GM04503 (cell line): ENCODE measurements around the gene CNTNAP5.

Source experiments
- DNase-seq: peaks from one replicate; pipeline ENCODE4 v3.0.0-alpha.2; 2012; ENCODE audit warnings: low read depth

The CNTNAP5 gene

DNA sequence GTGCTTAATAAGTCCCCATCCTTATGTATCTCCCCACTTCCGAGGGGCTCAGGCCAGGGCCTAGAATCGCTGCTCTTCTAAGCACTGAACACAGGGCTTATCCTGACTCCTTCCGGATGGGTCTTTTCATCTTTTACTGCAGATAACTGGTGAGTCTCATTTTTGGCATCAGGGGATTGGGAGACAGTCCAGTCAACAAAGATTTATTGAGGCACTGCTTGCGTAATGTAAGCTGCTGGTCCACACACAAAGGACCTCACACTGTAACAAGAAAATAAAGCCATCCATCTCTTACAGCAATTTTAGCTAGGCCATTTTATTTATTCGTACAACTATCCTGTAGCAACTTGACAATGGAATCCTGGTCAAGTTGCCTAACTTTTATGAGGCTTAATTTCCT, 600.5 kb downstream of the CNTNAP5 start:
- no peak for DNase-seq

DNA sequence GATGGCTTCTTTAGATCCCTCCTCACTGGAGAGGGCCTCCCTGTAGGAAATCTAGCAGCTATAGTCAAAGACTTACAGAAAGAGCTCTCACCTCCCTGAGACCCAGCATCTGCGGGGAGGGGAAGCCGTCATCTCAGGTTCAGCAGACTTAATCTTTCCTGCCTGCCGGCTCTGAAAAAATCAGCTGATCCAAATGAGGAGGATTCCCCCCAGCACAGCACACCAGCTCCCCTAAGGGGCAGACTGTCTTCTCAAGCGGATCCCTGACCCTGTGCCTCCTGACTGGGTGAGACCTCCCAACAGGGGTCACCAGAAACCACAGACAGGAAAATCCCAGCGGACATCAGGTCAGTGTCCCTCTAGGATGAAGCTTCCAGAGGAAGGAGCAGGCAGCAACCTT, 601.9 kb downstream of the CNTNAP5 start:
- DNase-seq = no peak

DNA sequence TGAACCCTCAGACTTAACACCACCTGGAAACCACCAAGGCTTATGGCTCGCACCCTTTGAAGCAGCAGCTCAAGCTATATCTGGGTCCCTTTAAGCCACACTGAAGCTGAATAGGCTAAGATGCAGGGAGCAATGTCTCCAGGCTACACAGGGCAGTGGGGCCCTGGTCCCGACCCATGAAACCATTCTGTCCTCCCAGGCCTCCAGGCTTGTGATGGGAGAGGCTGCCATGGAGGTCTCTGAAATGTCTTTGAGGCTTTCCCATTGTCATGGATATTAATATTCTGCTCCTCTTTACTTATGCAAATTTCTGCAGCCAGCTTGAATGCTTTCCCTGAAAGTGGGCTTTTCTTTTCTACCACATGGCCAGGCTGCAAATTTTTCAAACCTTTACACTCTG, 608.7 kb downstream of the CNTNAP5 start:
- DNase-seq = no peak

DNA sequence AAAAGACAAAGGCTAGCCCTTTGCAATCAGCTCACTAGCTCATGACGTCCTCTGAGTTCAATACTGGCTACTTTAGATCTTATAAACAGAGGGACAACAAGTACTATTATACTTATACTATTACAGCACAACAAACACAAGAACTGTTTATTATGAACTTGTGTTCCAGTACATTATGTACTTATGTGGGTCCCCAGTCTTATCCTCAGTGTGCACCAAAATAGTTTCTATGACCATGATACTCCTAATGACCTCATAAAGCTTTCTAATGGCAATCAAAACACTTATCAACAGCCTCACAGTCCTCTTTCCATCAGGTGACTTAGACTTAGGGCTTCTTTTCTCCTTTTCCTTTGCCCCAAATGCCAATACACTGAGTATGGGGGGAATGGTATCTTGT, 614.4 kb downstream of the CNTNAP5 start:
- no peak for DNase-seq

DNA sequence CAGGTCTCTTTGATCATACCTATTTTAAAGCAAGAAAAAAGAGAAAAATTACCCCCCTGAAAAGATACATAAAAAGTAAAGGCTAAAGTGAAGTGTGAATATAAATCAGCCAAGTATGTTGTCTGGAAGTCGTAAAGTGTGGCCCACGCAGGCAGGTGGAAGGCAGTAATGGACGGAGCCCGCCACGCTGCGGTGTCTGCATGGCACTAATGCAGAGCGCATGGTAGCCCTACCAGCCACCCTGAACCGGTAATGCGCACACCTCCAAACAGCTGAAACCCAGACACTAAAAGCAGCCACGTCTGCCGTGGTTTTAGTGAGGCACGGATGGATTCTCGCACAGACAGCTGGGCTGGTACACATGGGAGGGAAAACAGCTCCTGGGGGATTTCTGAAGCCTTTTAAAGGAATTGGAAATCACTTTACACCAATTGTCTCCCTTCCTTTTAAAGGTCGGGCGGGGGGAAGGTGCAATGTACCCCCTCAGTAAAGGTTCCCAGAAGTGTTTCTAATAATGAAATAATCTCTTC, 615.2 kb downstream of the CNTNAP5 start:
- no peak for DNase-seq

DNA sequence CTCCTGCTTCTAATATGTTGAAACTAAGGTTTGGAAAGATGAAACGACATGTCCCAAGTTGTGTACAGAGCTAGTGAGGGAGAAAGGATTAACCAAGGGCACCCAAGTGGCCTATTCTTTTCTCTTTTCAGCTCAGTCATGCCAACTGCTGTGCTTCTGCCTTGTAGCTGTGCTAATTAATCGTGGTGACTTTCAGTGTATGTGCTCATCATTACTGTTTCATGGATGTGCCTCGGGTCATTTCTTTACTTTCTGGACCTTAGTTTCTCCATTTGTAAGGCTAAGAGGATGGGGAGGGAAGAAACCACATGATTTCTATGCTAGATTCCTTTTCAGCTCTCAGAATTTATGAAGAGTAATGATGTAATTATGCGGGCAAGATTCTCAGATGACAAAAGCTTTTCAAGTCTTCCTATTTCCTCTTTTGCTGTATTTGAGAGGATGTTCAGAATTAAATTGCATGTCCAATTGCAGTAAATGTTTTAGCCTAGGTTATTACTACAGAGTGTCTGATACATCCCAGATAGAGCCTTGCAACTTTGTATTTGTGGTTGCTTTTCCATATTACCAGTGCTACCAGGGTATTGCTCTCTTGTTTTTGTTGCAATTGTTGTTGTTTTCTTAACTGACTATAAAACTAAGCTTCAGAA, 621.2 kb downstream of the CNTNAP5 start:
- DNase-seq = no peak

GRCh38 chr2:124647245-124647644, 622.2 kb downstream of the CNTNAP5 start:
- no peak for DNase-seq

DNA sequence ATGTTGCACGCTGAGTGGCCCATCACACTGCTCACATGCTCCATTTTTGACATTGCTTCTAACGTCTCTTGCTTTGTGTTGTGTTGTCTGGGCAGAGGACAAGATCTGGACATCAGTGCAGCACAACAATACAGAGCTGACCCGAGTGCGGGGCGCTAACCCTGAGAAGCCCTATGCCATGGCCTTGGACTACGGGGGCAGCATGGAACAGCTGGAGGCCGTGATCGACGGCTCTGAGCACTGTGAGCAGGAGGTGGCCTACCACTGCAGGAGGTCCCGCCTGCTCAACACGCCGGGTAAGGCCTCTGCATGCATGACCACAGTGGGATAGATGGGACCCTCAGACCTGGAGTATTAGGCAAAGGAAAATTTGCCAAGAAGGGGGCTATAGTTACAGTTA, 622.6 kb downstream of the CNTNAP5 start:
- DNase-seq = no peak

DNA sequence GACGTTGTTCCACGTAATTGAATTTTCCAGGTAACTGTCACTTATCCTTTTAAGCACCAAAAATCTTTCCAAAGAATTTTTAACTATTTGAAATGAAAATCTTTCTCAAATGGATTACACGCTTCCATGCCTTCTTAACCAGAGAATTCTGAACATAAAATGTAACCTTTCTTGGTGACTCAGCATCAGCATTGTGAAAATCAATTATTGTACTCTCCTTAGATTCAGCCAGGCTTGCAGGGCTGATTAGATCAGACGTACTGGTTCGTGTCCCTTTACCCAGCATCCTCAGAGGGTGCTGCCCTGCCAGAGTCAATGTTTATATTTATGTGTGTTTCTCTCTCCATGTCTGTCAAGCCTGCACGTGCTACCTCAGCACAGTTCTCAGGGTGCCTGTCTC, 623.9 kb downstream of the CNTNAP5 start:
- DNase-seq = no peak

GRCh38 chr2:124652099-124652498, 627.0 kb downstream of the CNTNAP5 start:
- no peak for DNase-seq

- DNase-seq = no peak
Measured at GRCh38 chr2:124658373-124658772, 633.3 kb downstream of the CNTNAP5 start.

GRCh38 chr2:124661558-124661957, 636.5 kb downstream of the CNTNAP5 start:
- DNase-seq = no peak

DNA sequence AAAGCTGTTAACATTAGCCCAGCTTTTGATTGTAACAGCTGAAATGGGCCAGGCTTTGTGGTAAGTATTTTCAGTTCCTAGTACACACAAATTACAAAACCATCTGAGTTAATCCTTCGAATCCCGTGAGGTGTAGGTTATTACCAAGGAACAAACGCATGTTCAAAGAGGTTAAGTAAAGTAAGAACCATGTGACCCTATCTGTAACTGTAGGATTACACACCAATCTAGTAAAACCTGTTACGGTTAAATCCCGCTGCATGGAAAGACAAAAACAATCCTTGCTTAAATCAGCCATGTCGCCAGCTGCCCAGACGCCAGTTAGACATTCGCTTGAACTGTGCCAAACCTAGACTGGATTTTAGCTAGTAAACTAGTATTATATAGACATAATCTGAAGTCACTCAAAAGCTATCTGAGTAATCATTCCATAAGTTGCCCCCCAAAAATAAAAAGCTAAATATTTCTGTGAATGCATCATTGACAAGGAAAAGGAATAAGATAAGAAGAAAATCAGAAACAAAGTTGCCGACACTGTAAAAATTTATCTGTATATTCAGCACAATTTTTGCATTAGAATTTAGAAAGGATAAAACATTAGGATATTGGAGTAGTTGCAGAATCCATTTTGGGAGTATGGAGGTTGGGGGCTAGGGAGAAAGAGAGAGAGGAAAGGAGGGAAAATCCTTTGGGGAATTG, 638.0 kb downstream of the CNTNAP5 start:
- DNase-seq = no peak

- no peak for DNase-seq
Measured at GRCh38 chr2:124663645-124663997, 638.5 kb downstream of the CNTNAP5 start.

DNA sequence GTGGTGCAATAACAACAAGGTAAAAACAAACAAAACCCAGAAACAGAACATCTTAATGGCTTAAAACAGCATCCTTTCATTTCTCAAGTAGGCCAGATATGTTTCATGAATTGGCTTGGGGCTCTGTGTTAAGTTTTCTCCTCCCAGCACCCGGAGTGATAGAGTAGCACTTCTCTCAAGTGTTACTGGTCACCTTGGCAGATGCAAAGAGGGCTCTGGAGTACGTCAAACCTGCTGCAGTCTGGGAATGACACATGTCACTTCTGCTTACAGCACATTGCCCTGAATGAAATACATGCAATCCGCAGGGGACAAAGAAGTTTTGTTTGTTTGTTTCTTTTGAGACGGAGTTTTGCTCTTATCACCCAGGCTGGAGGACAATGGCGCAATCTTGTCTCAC, 639.3 kb downstream of the CNTNAP5 start:
- DNase-seq = no peak

GRCh38 chr2:124666976-124667375, 641.9 kb downstream of the CNTNAP5 start:
- no peak for DNase-seq

DNA sequence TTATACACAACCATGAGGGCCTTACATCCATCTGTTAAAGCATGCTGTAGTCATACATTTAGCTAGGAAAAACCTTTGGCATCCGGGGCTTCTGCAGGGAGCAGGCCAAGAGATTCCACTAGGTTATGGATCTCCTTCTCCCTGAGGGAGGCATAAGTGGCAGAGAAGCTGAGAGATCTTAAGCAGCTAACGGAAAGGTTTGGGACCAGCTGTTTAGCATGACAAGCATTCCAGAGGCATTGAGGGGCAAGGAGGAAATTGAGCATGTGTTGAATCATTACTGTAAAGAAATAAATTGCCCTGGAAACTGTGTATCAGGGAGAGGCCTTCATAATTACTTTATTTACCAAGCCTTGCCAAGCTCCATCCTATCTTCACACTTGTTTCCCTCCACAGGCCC, 643.1 kb downstream of the CNTNAP5 start:
- no peak for DNase-seq

DNA sequence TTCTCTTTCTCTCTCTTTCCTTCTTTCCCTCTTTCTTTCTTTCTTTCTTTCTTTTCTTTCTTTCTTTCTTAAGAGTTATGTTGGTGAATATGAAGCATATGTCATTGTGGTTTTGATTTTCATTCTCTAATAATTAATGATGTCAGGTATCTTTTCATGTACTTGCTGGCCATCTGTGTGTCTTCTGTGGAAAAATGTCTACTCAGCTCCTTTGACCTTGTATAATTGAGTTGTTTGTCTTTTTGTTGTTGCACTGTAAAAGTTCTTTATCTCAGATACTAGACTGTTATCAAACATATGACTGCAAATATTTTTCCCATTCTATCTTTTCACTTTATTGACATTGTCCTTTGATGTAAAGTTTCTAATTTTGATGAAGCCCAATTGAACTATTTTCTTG, 645.1 kb downstream of the CNTNAP5 start:
- no peak for DNase-seq

DNA sequence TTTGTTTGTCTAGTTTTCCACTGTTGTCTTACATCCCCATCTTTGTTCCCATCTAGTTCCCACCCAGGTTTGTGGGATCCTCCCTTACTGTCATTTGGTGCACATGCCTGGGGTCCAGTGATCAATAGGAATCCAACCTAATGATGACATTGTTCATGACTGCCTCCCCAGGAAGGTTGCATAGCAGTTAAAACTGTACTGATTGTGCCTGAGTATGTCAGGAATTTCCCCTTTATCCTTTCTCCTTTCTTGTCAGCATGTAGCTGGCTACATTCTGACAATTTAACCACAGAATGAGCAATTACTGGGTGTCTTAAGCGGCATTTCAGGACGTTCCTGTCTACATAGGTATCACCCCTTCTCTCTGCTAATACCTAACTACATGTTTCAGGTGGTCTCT, 653.0 kb downstream of the CNTNAP5 start:
- DNase-seq = no peak

DNA sequence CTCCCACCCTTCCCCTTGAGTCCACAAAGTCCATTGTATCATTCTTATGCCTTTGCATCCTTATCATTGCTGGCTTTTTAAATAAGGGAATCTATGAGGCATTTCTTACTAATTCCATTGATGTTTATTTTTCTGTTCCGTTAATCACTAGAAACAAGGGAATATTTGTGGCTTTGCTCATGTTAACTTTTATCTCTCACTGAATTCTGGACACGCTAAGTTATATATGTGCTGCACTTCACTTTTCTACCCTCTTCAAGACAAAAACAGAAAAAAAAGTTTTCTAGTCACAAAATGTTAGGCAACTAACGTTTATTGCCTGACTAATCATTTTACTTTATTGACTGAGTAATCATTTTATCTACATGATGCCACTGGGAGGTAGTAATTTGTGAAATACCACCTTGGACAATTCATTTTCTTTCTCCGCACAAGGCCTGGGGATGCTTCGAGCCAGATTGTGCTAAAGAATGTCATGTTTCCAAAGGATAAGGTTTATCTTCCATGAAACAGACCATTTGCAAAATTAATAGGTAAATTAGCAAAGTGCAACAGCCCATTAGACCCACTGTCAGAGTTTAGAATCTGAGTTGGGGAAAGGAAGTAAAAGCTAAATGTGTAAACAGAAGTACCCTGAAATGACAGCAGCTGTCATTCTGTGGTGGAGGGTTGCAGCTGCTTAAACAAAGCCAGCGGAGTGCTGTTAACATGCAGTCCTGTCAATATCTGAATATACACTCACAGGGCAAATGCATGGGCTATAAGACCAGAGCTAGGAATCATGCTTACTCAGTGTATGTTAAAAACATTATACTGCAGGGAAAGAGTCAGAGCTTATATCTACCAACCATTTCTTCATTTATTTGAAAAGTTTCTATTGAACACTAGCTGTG, 658.7 kb downstream of the CNTNAP5 start:
- no peak for DNase-seq

- no peak for DNase-seq
Measured at GRCh38 chr2:124689348-124689747, 664.3 kb downstream of the CNTNAP5 start.

DNA sequence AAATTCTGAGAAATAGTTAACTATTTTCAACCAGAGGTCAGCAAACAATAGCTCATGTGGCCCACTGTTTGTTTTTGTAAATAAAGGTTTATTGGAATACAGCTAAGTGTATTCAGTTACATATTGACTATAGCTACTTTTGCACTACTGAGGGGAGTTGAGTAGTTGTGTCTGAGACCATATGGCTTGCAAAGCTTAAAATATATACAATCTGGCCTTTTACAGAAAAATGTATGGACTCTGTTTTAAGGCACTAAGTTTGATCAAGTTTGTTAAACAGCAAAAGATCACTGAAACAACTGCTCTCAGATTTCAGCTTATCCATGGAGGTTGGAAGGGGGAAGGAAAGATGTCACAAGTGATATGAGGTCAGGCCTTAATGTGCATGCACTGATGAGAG, 667.1 kb downstream of the CNTNAP5 start:
- no peak for DNase-seq

GRCh38 chr2:124692707-124693106, 667.6 kb downstream of the CNTNAP5 start:
- DNase-seq = no peak
